Vagina (tissue), 2 donors: Measurements from ENCODE around the gene EFNA4.

ENCODE experiments used
- POLR2A ChIP-seq, 2 donors: fragments of 450-650 bp; IDR thresholded peaks; one replicate each; pipeline ENCODE4 v1.6.1; 2017; ENCODE audit warnings: antibody characterized with exemption in 2 of 2, mild to moderate bottlenecking in 2 of 2, moderate library complexity in 2 of 2
- POLR2AphosphoS5 ChIP-seq, 2 donors: sonication (generic); formaldehyde crosslinking; IDR thresholded peaks; one replicate each; pipeline ENCODE4 v1.9.0; 2017; ENCODE audit warnings: antibody characterized with exemption in 2 of 2, mild to moderate bottlenecking in 2 of 2, low read depth in 1 of 2; ENCODE audit not compliant: insufficient read depth in 1 of 2

GRCh38 chr1:155030899-155031298, 32.6 kb upstream of the EFNA4 start:
- no peak for TF ChIP-seq POLR2AphosphoS5 (IDR thresholded peaks at IDR 0.05; ENCODE audit: insufficient read depth in 1 of 2, low read depth in 1 of 2)
- TF ChIP-seq POLR2A (IDR thresholded peaks at IDR 0.05) = no peak
